Stimulated activated CD4-positive, alpha-beta T cell treated with anti-CD3 and anti-CD28 coated beads, Interleukin-4, amount 100 ng/mL, for 48 hours (primary cell): Measurements from ENCODE around the gene EHMT1.

Experiments used
- DNase-seq, 2 donors: peaks; one replicate each; pipeline ENCODE4 v3.0.0-alpha.2; 2020; ENCODE audit warnings: low read depth in 2 of 2

EHMT1 gene

GRCh38 chr9:137672907-137673791 is 54.3 kb downstream of the EHMT1 start:
- DNase-seq: peak in 1 of 2 donors; percentile 27

DNA sequence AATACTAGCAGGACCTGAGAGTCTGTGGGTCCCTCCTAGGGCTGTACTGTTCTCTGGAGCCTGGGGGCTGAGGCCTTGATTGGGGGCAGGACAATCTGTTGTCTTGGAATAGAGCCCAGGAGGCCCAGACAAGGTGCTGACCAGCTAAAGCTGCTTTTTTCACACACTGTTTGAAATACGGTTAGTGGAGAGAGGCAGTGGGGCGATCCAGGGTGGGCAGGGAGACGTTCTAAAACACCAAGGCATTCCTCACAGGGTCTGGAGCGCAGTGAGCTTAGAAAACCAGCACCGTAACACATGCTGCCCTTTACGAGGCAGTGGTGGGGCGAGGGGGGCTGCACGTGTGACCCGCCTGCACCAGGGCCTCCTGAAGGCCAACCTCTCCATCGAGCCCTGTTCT is 55.1 kb downstream of the EHMT1 start:
- DNase-seq: no peak

GRCh38 chr9:137674307-137674975 is 55.6 kb downstream of the EHMT1 start:
- DNase-seq: no peak

DNA sequence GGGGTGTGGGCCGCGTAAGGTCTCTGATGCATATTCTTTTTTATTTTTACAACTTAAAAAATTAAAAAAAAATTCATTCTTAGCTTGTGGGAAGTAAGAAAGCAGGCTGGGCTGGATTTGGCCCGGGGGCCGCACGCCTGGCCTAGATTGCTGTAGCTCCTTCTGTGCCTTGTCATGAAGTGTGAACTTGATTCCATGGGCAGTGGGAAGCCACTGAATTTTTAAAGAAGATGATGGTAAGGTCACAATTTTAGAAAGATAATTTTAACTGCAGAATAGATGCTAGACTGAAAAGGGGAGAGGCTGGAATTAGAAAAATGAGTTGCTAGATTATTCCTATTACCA is 56.1 kb downstream of the EHMT1 start:
- no peak for DNase-seq

- no peak for DNase-seq
These were observed 58.2 kb downstream of the EHMT1 start for GRCh38 chr9:137676998-137677397.

GRCh38 chr9:137678202-137678601 is 59.4 kb downstream of the EHMT1 start:
- no peak for DNase-seq

DNA sequence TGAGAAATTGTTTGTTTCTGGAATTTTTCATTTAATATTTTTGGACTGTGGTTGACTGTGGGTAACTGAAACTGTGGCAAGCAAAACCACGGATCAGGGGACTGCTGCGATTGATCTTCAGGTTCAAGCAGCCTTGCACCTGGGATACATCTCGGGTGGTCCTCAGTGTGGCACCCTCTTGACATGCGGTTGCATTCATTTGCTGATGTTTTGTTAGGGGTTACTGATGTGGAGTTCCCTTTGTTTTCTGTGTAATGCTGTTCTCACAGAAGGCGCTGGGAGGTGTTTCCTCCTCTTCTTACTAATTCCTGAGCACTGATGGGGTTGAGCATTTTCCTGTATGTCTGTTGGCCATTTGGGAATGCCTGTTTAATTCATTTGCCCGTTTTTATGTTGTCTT is 60.4 kb downstream of the EHMT1 start:
- DNase-seq: no peak

DNA sequence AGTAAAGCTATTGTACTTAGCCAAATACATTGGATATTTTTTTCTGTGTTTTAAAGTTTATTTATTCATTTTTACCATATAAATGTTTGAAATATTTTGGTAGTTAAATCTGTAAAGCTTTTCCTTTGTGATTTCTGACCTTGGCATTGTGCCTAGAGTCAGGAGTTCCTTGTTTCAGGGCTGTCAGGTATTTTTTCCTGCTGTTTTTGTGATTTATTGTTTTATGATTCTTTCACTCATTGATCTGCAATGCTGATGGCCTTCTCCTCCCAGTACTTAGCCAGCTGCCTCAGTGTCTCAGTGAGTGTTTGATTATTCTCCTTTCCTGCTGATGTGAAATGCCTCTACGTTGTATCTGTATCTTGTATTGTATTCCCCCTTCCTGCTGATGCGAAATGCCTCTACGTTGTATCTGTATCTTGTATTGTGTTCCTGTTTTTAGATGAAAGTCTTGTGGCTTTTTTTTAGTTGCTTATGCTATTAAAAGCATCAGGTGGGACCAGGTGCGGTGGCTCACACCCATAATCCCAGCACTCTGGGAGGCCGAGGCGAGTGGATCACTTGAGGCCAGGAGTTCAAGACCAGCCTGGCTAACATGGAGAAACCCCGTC is 61.0 kb downstream of the EHMT1 start:
- DNase-seq: no peak

DNA sequence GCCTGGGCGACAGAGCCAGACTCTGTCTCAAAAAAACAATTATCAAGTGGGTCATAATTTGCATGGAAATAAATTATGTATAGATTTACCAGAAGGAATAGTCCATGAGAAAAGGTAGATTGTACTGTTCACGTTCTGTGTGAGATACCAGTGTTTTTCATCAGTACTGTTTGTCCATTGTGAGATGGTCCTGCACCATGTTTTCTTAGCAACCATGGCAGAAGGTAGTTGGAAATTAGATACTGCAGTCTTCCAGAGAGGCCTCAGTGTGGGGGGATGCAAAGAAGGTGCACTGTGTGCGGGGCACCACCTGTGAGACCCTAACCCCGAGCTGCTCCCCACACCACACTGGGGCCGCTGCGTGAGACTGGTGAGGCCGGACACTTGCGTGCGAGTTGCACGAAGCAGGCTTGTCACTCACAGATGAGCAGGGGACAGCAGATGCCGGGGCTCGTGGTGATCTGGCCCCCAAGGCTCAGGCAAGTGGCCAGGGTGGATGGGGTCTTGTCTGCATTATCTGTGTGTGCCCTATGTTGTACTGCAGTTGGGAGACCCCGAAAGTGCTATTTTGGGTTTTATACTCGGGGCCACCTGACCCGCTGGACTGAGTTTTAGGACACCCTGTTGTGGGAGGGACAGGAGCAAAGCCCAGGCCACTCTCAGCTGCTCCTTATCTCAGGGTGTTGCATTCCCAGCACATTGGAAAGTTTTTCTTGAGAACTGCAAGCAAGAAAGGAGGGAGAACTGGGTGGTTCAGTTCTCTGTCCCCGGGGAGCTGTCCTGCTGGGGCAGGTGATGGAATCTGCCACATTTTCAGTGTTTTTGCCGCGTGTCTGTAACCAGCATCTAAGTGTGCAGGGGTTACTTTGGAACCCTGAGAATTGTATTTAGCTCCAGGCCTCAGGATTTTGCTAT is 61.9 kb downstream of the EHMT1 start:
- no peak for DNase-seq

DNA sequence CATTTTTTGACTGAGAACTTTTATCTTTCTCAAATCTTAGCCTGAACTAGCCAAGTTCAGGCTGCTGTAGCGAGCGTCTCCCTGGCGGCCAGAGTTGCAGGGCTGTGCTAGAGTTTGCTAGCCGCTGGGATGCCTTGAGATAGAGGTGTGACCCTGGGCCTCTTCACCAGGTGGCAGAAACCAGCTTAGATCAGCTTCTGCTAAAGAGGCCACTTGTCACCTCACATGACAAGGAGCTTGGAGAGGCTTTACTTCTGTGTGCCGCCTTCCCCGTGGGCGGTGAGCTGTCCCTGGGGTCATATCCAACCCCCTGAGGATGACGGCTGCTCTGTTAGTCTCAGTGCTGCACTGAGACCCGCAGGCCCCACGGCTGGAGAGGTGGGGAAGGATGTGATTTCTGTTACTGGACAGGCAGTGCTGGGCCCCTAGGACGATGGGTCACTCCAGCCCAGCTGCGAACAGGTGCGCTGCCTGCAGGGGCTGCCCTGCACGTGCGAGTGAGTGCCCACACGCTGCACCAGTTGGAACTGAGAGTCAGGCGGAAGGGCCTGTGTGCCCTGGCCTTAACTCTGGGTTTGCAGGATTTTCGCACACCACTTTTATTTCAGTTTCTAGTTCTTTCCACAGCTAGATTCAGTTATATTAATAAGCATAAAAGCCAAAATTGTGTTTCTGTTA is 63.8 kb downstream of the EHMT1 start:
- no peak for DNase-seq

DNA sequence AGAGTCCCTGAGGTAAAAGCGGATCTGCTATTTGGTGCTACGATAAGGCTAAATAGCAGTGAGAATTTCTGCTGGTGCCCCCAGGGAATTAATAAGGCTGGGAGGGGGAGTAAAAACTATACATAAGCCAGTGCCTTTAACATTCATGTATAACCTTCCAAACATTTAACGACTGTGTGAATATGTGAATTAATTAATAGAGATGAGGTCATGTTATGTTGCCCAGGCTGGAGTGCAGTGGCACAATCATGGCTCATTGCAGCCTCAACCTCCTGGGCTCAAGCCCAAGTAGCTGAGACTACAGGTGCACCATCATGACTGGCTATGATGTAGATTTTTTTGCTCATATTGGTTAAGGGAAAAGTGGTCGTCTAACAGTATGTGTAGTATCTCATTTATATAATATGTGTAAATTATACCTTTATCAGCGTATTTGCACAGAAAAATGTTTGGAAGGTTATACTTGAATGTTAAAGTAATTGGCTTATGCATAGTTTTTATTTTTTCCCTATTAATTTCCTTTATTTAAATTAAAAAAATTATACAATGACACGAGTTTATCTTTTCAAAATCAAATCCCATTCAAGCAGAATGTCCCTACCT is 64.6 kb downstream of the EHMT1 start:
- DNase-seq: no peak

- no peak for DNase-seq
These were observed 66.4 kb downstream of the EHMT1 start for GRCh38 chr9:137685035-137685740.

DNA sequence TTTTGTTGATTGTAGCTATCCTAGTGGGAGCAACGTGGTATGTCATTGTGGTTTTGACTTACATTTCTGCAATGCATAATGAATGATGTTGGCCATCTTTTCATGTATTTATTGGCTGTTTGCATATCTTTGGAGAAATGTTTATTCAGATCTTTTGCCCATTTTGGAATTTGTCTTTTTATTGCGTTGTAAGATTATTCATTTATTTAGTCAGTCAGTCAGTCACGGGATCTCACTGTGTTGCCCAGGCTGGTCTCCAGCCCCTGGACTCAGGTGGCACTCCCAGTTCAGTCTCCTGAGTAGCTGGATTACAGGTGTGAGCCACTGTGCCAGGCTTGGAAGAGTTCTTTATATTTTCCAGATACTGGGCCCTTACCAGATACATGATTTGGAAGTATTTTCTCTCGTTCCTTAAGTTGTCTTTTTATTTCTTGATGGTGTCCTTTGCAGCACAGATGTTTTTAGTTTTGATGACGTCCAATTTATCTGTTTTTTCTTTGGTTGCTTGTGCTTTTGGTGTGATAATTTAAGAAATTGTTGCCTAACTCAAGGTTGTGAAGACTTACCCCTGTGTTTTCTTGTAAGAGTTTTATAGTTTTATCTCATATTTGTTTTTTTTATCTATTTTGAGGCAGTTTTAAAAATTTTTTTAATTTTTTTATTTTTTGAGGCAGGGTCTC is 67.1 kb downstream of the EHMT1 start:
- no peak for DNase-seq

DNA sequence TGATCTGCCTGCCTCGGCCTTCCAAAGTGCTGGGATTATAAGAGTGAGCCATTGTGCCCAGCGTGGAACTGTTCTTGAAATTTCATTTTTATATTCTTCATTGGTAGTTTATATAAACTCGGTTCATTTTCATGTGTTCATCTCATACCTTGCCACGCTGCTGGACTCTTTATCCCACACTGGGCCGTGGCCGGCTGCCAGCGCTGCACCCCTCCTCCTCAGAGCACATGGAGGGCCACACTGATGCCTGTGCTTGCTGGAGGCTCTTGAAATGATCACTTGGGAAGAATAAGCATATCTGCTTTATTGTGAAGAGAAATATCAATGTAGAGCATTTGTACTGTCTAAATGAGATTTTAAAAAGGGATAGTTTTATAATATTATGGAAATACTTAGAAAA is 69.5 kb downstream of the EHMT1 start:
- no peak for DNase-seq

DNA sequence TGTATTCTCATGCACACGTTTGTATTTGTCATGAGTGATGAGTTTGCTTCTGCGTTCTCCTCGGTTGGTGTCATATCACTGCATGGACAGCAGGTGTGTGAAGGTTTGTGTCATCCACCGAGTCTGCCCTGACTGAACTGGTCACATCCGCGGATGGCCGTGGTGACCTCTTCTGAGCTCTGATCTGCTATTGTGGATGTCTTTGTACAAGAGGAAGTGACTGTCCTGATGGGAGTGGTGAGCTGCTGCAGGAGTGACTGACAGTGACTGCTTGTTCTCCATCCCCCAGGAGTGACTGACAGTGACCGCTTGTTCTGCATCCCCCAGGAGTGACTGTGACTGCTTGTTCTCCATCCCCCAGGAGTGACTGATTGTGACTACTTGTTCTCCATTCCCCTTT is 69.9 kb downstream of the EHMT1 start:
- DNase-seq: no peak

GRCh38 chr9:137689745-137690529 is 71.1 kb downstream of the EHMT1 start:
- no peak for DNase-seq

DNA sequence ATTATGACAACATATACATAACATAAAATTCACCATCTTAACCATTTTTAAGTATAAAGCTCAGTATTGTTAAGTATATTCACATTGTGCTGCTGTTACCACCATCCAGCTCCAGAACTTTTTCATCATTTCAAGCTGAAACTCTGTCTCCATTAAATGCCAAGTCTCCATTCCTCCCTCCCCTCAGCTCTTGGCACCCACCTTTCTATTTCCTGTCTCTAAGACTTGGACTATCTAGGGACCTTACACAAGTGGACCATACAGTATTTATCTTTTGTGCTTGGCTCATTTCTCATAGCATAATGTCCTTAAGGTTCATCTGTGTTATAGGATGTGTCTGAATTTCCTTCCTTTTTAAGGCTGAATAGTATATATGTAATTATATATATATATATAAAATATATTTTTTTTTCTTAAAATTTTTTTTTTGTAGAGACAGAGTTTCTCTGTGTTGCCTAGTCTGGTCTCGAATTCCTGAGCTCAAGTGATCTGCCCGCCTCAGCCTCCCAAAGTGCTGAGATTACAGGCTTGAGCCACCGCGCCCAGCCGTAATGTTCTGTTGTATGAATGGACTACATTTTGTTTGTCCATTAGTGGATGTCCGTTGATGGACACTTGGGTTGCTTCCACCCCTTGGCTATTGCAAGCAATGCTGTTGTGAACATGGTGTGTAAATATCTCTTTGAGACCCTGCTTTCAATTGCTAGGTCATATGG is 72.3 kb downstream of the EHMT1 start:
- no peak for DNase-seq

- DNase-seq: no peak
These were observed 73.0 kb downstream of the EHMT1 start for GRCh38 chr9:137691646-137692351.
